ENCODE results near the gene ANAPC5. TPM values are rescaled to one million over a fixed set of nuclear protein-coding genes. Genes with fewer than 3 reads are reported as not detected.
"Not testable (repeated sequence)": the region's sequence is repeated elsewhere in the genome, so short reads cannot be mapped to it uniquely, and the experiment has no call there.

The ANAPC5 gene
- total RNA-seq, 1 donor from 2014 or later, result 85.8 TPM

DNA sequence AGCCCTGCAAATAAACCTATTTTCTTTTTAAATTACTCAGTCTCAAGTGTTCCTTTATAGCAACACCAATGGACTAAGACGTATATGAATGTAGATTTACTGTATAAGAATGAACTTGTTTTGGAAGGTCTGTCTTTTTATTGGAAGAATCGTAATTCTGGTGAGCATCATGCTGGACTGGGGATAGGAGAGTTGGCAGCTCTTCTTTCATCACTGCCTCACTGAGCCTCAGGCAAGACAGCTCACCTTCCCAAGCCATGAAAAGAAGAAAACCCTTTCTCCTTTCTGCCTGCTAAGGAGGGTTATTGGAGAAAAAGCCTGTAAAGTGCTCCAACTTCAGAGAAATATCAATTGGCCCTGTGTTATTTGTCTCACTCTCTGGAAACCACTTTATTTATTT lies 38.6 kb upstream of the ANAPC5 start:
- Mint-ChIP-seq H3K4me1 (ENCODE audit: low read depth, unreplicated experiment) (peaks cover 8% of the 10 kb centered on the region), H3K36me3 (ENCODE audit: low read depth, unreplicated experiment) (peaks cover 2% of the 10 kb centered on the region), H3K9me3 (ENCODE audit: unreplicated experiment) (no peaks in the 10 kb centered on the region), H3K27ac (ENCODE audit: unreplicated experiment) (no peak overlapping the region), H3K27me3 (ENCODE audit: low read depth, unreplicated experiment) (no peaks in the 10 kb centered on the region), H3K4me3 (ENCODE audit: unreplicated experiment) (no peak overlapping the region)
- no peak overlapping the region for H3K9ac ChIP-seq (ENCODE audit: low read length)
- no peak overlapping the region for H2AFZ ChIP-seq (ENCODE audit: low read depth, low read length)
- no peaks in the 10 kb centered on the region for H3K9me3 ChIP-seq (ENCODE audit: insufficient read depth, low read depth, low read length)
- no peak overlapping the region for H3K27ac ChIP-seq (ENCODE audit: low read depth, low read length)
- no peak overlapping the region for H3K4me3 ChIP-seq (ENCODE audit: insufficient read depth, low read depth, low read length)
- DNase-seq (ENCODE audit: low read depth) (no peak), FAIRE-seq (no peak)
- TF ChIP-seq CTCF (IDR thresholded peaks at IDR 0.05; ENCODE audit: insufficient read depth, low read depth, low read length) (no peak), EZH2 (IDR thresholded peaks at IDR 0.05; ENCODE audit: insufficient read depth, low read length) (no peak)
- H3K36me3 ChIP-seq (ENCODE audit: insufficient read depth, low read length), result no peaks in the 10 kb centered on the region
- H3K79me2 ChIP-seq (ENCODE audit: insufficient read depth, low read length), result no peaks in the 10 kb centered on the region
- H4K20me1 ChIP-seq (ENCODE audit: insufficient read depth, low read length), result no peaks in the 10 kb centered on the region
- H3K4me2 ChIP-seq (ENCODE audit: low read length), result no peak overlapping the region
- H3K4me1 ChIP-seq (ENCODE audit: insufficient read depth, low read length), result peaks cover 6% of the 10 kb centered on the region
- H3K27me3 ChIP-seq (ENCODE audit: insufficient read depth, low read length), result no peaks in the 10 kb centered on the region

GRCh38 chr12:121388421-121388981 lies 36.3 kb upstream of the ANAPC5 start:
- Histone ChIP-seq H3K27ac (ENCODE audit: low read depth, low read length) (no peak overlapping the region), H3K9ac (ENCODE audit: low read length) (no peak overlapping the region), H3K4me2 (ENCODE audit: low read length) (peak overlapping the region; percentile 54), H2AFZ (ENCODE audit: low read depth, low read length) (peak overlapping the region; percentile 59), H3K4me1 (ENCODE audit: insufficient read depth, low read length) (peaks cover 6% of the 10 kb centered on the region), H3K4me3 (ENCODE audit: insufficient read depth, low read depth, low read length) (no peak overlapping the region), H3K36me3 (ENCODE audit: insufficient read depth, low read length) (no peaks in the 10 kb centered on the region), H3K27me3 (ENCODE audit: insufficient read depth, low read length) (no peaks in the 10 kb centered on the region), H4K20me1 (ENCODE audit: insufficient read depth, low read length) (no peaks in the 10 kb centered on the region), H3K79me2 (ENCODE audit: insufficient read depth, low read length) (no peaks in the 10 kb centered on the region), H3K9me3 (ENCODE audit: insufficient read depth, low read depth, low read length) (no peaks in the 10 kb centered on the region)
- H3K4me1 Mint-ChIP-seq (ENCODE audit: low read depth, unreplicated experiment), result peaks cover 8% of the 10 kb centered on the region
- FAIRE-seq, result no peak
- no peak overlapping the region for H3K4me3 Mint-ChIP-seq (ENCODE audit: unreplicated experiment)
- no peaks in the 10 kb centered on the region for H3K9me3 Mint-ChIP-seq (ENCODE audit: unreplicated experiment)
- H3K36me3 Mint-ChIP-seq (ENCODE audit: low read depth, unreplicated experiment), result peaks cover 2% of the 10 kb centered on the region
- no peak for TF ChIP-seq EZH2 (IDR thresholded peaks at IDR 0.05; ENCODE audit: insufficient read depth, low read length)
- no peak for TF ChIP-seq CTCF (IDR thresholded peaks at IDR 0.05; ENCODE audit: insufficient read depth, low read depth, low read length)
- no peak overlapping the region for H3K27ac Mint-ChIP-seq (ENCODE audit: unreplicated experiment)
- H3K27me3 Mint-ChIP-seq (ENCODE audit: low read depth, unreplicated experiment), result no peaks in the 10 kb centered on the region
- DNase-seq (ENCODE audit: low read depth), result peak; percentile 77

- not testable (repeated sequence) for H3K27me3 Mint-ChIP-seq (ENCODE audit: low read depth, unreplicated experiment); H3K36me3 Mint-ChIP-seq (ENCODE audit: low read depth, unreplicated experiment); DNase-seq (ENCODE audit: low read depth); FAIRE-seq; H3K9me3 Mint-ChIP-seq (ENCODE audit: unreplicated experiment); H3K27ac ChIP-seq (ENCODE audit: low read depth, low read length); H3K4me1 Mint-ChIP-seq (ENCODE audit: low read depth, unreplicated experiment); H3K4me1 ChIP-seq (ENCODE audit: insufficient read depth, low read length); H2AFZ ChIP-seq (ENCODE audit: low read depth, low read length); H3K4me2 ChIP-seq (ENCODE audit: low read length); H3K27ac Mint-ChIP-seq (ENCODE audit: unreplicated experiment); H3K9me3 ChIP-seq (ENCODE audit: insufficient read depth, low read depth, low read length); H3K9ac ChIP-seq (ENCODE audit: low read length); H3K4me3 ChIP-seq (ENCODE audit: insufficient read depth, low read depth, low read length); H3K79me2 ChIP-seq (ENCODE audit: insufficient read depth, low read length); H4K20me1 ChIP-seq (ENCODE audit: insufficient read depth, low read length); H3K36me3 ChIP-seq (ENCODE audit: insufficient read depth, low read length); H3K4me3 Mint-ChIP-seq (ENCODE audit: unreplicated experiment); H3K27me3 ChIP-seq (ENCODE audit: insufficient read depth, low read length)
Measured at GRCh38 chr12:121384891-121385290, 32.7 kb upstream of the ANAPC5 start.
